ENCODE results near the gene MYRIP. TPM values are rescaled to one million over a fixed set of nuclear protein-coding genes. Genes with fewer than 3 reads are reported as not detected.

MYRIP gene
- total RNA-seq, 1 experiment from 2014 or later: 1.6 TPM

GRCh38 chr3:40291471-40291870 is 482.1 kb downstream of the MYRIP start:
- Mint-ChIP-seq H3K27me3 (ENCODE audit: low read depth) (no peaks in the 10 kb centered on the region), H3K27ac (peak overlapping the region; percentile 64), H3K4me1 (peaks cover 40% of the 10 kb centered on the region), H3K9me3 (no peaks in the 10 kb centered on the region), H3K36me3 (no peaks in the 10 kb centered on the region), H3K4me3 (no peak overlapping the region)
- no peak for DNase-seq (ENCODE audit: low spot score)
- ChIA-PET POLR2A (no interaction called here), CTCF (interaction anchor here (0.8 to 2.3 kb wide), 5 partner anchors 18 to 567 kb away, joined by 3 to 12 read pairs (median 5); partner anchors contain the start of genes EIF1B and ENTPD3)
- TF ChIP-seq NR3C1 (CRISPR knock-in tag; conservative IDR thresholded peaks at IDR 0.05; ENCODE audit: low read depth) (no peak), E2F5 (CRISPR knock-in tag; IDR thresholded peaks at IDR 0.05) (no peak), JAZF1 (CRISPR knock-in tag; IDR thresholded peaks at IDR 0.05) (no peak), ZNF423 (CRISPR knock-in tag; IDR thresholded peaks at IDR 0.05) (no peak), FOXP1 (CRISPR knock-in tag; IDR thresholded peaks at IDR 0.05; ENCODE audit: borderline replicate concordance) (no peak), ZNF396 (CRISPR knock-in tag; IDR thresholded peaks at IDR 0.05; ENCODE audit: borderline replicate concordance) (no peak), RELA (CRISPR knock-in tag; IDR thresholded peaks at IDR 0.05; ENCODE audit: borderline replicate concordance) (no peak), MXD4 (CRISPR knock-in tag; IDR thresholded peaks at IDR 0.05; ENCODE audit: borderline replicate concordance) (no peak), ZNF512 (CRISPR knock-in tag; IDR thresholded peaks at IDR 0.05; ENCODE audit: borderline replicate concordance) (no peak), CREM (CRISPR knock-in tag; IDR thresholded peaks at IDR 0.05) (no peak), IRF1 (CRISPR knock-in tag; IDR thresholded peaks at IDR 0.05) (no peak), ATF2 (CRISPR knock-in tag; IDR thresholded peaks at IDR 0.05; ENCODE audit: borderline replicate concordance, low read depth) (no peak), CTCF (IDR thresholded peaks at IDR 0.05) (no peak), NFE2L1 (CRISPR knock-in tag; IDR thresholded peaks at IDR 0.05) (no peak), NFYB (CRISPR knock-in tag; conservative IDR thresholded peaks at IDR 0.05; ENCODE audit: low read depth) (no peak), FOXK1 (CRISPR knock-in tag; IDR thresholded peaks at IDR 0.05) (no peak), SOX15 (CRISPR knock-in tag; IDR thresholded peaks at IDR 0.05) (no peak)
- ATAC-seq: no peak; the same call in 1 of the 2 replicates

- peak; percentile 75 for ATAC-seq
- DNase-seq (ENCODE audit: low spot score): peak; percentile 20
- H3K9me3 Mint-ChIP-seq: no peaks in the 10 kb centered on the region
- no peak overlapping the region for H3K4me3 Mint-ChIP-seq
- H3K36me3 Mint-ChIP-seq: no peaks in the 10 kb centered on the region
- POLR2A ChIA-PET: no interaction called here
- peaks cover 40% of the 10 kb centered on the region for H3K4me1 Mint-ChIP-seq
- no peaks in the 10 kb centered on the region for H3K27me3 Mint-ChIP-seq (ENCODE audit: low read depth)
- CTCF ChIA-PET: interaction anchor here (2.0 to 2.3 kb wide), 3 partner anchors 16 to 101 kb away, joined by 8 to 12 read pairs (median 10); partner anchors contain the start of gene EIF1B
- peak overlapping the region; percentile 55 for H3K27ac Mint-ChIP-seq
- TF ChIP-seq FOXK1 (CRISPR knock-in tag; IDR thresholded peaks at IDR 0.05): peak; percentile 74; the same call in 1 of the 2 replicates
- TF ChIP-seq ATF6 (CRISPR knock-in tag; IDR thresholded peaks at IDR 0.05): no peak
- no peak for TF ChIP-seq CBFB (CRISPR knock-in tag; IDR thresholded peaks at IDR 0.05; ENCODE audit: low read depth)
- TF ChIP-seq NR2C2 (CRISPR knock-in tag; IDR thresholded peaks at IDR 0.05): no peak
- no peak for TF ChIP-seq MLX (CRISPR knock-in tag; IDR thresholded peaks at IDR 0.05)
Measured at GRCh38 chr3:40292637-40293349, 483.4 kb downstream of the MYRIP start.
